AG09319 (cell line): Measurements from ENCODE around the gene ARMC10.
"Not testable (repeated sequence)": the region's sequence is repeated elsewhere in the genome, so short reads cannot be mapped to it uniquely, and the experiment has no call there.

Experiments used
- DNase-seq: peaks from one replicate; pipeline ENCODE4 v3.0.0-alpha.2; 2010; ENCODE audit warnings: low read depth; ENCODE audit errors: extremely low read depth
- CTCF ChIP-seq: IDR thresholded peaks from 2 replicates; pipeline ENCODE4 v1.5.1; 2011; ENCODE audit warnings: low read depth, mild to moderate bottlenecking, inconsistent platforms, low read length, moderate library complexity

ARMC10 gene

GRCh38 chr7:103083210-103083609 lies 8.3 kb downstream of the ARMC10 start:
- no peak for TF ChIP-seq CTCF

GRCh38 chr7:103092321-103092720 lies 17.4 kb downstream of the ARMC10 start:
- DNase-seq: not testable (repeated sequence)

More at GRCh38 chr7:103083210-103083609, 8.3 kb downstream of the ARMC10 start:
- DNase-seq: no peak

- no peak for DNase-seq
- no peak for TF ChIP-seq CTCF
Observed at GRCh38 chr7:103093429-103093828, 18.5 kb downstream of the ARMC10 start.

- no peak for TF ChIP-seq CTCF
Observed at GRCh38 chr7:103094102-103094501, 19.2 kb downstream of the ARMC10 start.

GRCh38 chr7:103095558-103095957 lies 20.6 kb downstream of the ARMC10 start:
- DNase-seq: not testable (repeated sequence)

More at GRCh38 chr7:103094102-103094501, 19.2 kb downstream of the ARMC10 start:
- DNase-seq: no peak

GRCh38 chr7:103097041-103097440 lies 22.1 kb downstream of the ARMC10 start:
- no peak for TF ChIP-seq CTCF
- no peak for DNase-seq

- TF ChIP-seq CTCF: no peak
- DNase-seq: no peak
Observed at GRCh38 chr7:103100348-103100747, 25.4 kb downstream of the ARMC10 start.

- no peak for TF ChIP-seq CTCF
- no peak for DNase-seq
Observed at GRCh38 chr7:103101543-103101942, 26.6 kb downstream of the ARMC10 start.
